ENCODE measurements around the gene SALL1.

The SALL1 gene

GRCh38 chr16:51156807-51157200 lies 5.7 kb upstream of the SALL1 start:
- DNase-seq (ENCODE audit: low spot score), result no peak

GRCh38 chr16:51155820-51156806 lies 5.0 kb upstream of the SALL1 start:
- DNase-seq (ENCODE audit: low spot score), result peak; percentile 35

GRCh38 chr16:51155199-51155607 lies 4.1 kb upstream of the SALL1 start:
- DNase-seq (ENCODE audit: low spot score), result peak; percentile 39

DNA sequence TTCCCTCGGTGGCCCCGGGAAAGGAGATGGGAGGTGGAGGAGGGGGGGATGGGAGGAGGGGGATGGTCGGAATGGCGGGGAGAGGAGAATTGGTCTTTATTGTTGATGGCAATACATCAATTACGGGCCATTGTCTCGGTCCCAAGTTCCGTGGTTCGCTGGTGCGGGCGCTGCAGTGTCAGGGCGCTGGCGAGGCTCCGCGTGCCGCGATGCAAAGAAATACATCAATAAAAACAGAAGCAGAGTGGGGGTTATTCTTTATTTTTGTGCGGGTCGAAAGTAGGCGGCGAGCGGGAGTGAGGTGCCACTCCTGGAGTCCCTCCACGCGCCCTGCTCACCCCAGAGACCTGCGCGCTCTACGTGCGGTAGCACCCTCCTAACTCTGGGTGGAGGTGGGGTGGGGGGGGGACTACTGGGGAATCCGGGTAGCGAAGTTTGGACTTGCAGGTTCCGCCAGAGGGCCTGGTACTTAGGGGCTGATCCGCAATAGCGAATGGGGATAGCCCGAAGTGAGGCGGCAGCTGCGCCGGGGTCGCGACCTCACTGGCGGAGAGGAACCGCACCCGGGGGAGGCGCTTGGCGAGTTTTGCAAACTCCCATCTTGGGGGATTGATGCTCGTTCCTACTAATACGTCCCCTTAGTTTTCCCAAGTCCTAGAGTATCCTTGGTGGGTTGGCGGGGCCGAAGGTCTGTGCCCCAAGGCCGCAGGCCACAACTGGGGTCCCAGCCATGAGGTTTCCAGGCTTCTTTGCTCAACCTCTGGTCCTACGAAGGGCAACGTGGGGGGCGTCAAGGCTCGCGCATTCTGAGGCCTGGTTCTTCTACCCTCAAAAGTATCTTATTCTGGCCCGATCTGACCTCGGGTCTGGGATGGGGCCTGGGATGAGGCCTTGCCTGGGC lies 3.5 kb upstream of the SALL1 start:
- no peak for DNase-seq (ENCODE audit: low spot score)

DNA sequence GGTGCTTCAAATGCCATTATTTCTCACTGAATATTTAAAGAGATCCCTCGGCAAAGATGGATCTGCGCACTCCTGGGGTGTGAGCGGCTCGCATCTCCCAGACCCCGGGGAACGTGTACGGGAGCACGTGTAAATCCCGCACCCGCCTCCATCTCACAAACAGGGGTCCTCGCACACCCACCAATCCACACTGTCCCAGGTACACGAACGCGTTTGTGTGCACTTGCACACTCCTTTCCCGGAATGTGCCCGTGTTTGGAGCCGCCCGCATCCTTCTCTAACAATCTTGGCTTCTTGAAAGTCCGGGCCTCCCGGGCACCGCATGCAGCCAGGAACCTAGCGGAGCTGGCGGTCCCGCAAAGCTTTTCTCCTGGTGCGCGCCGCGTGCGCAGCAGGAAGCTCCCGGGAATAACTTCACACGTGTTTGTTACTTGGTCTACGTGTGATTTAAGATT lies 2.5 kb upstream of the SALL1 start:
- no peak for DNase-seq (ENCODE audit: low spot score)

DNA sequence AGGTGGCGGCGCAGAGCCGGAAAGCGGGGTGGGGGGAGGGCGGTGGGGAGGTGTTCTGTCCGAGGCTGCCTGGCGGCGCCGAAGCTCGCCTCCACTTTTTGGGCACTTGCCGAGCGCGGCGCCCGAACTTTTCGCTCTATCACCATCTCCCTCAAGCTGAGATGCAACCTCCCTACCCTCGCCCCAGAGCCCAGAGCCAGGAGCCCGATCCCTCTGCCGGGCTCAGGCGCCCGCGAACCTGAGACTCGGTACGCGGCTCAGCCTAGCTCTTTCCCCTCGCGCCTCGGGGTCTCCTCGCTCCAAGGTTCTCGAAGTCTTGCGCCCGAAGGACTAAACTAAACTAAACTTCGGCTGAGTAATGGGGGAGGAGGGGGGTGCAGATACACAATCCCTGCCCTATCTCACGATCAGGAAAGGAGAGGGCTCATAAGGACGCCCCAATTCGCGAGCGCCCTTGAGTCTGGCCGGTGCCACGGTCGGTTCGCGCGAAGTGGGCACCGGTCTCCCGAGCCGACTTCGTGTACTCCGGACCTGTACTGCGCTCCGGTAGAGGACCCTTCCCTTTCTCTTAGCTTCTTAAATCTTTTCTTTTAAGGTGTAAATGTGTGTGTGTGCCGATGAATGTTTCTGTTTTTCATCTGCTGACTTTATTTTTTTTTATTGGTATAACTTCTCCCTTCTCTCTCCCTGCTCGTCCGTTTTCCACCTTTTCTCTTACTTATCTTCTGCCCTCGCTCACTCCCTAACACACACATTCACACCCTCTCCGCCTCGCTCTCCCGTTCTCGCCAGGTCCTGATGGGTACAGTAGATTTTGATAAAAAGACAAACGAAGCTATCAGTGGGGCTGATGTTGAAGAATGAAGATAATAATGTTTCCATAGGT lies 1.9 kb upstream of the SALL1 start:
- peak; percentile 69 for DNase-seq (ENCODE audit: low spot score)

DNA sequence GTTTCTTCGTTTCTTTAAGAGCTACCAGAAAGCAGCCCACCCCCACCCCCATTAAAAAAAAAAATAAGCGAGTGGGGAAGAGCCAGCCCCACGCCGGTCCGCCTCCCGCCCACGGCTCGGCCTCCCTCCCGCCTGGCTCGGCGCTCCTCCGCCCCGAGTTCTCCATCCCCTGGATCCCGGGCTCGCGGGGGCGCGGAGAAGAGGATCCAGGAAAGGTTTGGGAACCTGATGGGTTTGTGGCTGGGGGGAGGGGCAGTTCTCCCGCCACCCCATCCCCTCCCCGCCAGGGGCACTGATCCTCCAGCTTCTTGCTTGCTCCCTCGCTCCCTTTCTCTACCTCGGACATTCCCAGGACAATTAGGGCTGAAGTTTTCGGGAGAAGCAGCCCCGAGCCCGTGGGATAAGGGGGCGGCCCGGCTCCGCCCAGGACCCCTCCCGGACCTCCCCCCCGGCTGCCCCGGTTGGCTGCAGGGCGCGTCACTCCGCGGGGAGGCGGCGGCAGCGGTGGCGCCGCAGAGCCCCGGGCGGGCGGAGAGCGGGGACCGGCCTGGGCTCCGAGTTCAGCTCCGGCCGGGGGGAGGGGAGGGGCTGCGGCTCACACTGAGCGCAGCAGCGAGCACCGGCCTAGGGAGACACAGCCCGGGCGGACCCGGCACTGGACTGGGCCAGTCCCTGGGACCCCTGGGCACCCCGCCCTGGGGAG lies 1.0 kb upstream of the SALL1 start:
- peak; percentile 98 for DNase-seq (ENCODE audit: low spot score)

DNA sequence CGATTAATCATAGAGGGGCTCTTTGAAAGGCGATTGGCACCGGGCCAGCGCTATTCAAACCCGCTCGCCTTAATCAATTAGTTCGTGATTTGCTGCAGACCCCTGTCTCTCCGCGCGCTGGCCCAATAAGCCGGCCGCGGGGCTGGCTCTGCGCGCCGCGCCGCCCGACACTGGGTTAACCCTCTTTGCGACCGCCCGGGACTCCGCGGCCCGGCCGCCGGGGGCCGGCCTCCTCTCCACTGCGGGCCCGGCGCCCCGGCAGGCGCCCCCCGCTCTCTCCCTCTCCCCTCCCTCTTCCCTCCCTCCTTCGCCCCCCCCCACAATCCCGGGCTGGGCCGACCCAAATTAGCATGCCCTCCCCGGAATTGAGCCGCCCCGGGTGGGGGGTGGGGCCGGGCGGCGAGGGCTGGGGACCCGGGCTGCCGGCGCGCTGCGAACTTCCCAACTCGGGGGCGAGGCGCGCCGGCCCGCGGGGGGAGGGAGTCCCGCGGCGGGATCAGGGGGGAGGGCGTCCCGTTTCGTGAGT lies 428 bp upstream of the SALL1 start:
- peak; percentile 88 for DNase-seq (ENCODE audit: low spot score)

DNA sequence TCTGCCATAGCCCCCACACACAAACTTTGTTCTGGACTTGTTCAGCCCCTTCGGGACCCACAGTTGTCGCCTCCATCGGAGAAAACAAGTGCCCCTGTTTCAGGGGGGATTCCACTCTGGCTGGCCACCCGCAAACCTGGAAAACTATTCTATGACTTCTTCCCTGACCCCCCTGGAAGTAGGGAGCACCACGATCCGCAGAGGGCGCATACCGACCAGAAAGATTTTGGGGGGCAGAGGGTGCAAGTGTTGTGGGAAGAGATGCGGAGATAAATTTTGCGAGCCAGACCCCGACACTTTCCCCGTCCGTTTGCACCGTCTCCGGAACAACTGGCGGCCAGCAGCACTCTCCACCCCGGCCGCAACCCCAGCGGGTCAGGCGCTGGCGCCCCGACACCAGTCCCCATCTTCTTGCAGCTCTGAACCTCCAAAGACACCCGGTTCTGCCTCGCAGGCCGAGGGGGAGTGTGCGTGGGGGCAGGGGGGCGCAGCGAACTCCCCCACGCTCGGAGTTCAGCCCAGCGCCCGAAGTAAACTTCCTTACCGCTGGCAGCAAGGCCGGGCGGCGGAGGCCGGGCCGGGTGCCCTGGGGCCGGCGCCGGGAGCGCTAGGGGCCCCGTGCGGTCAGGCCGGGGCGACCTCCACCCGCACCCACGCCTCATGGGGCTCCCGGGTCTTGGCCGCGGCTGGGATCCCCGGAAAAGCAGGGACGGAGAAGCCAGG lies 744 bp downstream of the SALL1 start:
- DNase-seq (ENCODE audit: low spot score), result peak; percentile 57

- no peak for DNase-seq (ENCODE audit: low spot score)
These were observed 1.3 kb downstream of the SALL1 start for GRCh38 chr16:51149721-51150164.

DNA sequence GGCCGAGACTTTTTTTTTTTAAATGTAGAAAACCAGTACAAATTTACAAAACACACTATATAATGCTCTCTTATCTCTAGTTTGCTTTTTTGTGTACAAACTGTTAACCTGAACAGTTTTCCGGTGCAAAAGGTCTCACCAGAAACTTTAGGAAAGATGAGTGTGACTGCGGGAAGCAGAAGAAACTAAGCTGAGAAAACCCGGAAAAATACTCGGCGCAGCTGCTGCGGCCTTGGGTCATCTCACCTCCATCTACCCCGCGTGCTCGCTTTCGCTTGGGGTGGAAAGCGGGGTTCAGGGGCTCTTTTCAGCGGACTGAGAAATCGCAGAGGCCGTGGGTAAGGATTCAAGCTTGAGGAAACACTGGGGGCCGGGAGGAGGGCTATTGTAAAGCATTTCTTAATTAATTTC lies 1.8 kb downstream of the SALL1 start:
- DNase-seq (ENCODE audit: low spot score), result no peak

- DNase-seq (ENCODE audit: low spot score), result no peak
These were observed 2.3 kb downstream of the SALL1 start for GRCh38 chr16:51148678-51149228.

DNA sequence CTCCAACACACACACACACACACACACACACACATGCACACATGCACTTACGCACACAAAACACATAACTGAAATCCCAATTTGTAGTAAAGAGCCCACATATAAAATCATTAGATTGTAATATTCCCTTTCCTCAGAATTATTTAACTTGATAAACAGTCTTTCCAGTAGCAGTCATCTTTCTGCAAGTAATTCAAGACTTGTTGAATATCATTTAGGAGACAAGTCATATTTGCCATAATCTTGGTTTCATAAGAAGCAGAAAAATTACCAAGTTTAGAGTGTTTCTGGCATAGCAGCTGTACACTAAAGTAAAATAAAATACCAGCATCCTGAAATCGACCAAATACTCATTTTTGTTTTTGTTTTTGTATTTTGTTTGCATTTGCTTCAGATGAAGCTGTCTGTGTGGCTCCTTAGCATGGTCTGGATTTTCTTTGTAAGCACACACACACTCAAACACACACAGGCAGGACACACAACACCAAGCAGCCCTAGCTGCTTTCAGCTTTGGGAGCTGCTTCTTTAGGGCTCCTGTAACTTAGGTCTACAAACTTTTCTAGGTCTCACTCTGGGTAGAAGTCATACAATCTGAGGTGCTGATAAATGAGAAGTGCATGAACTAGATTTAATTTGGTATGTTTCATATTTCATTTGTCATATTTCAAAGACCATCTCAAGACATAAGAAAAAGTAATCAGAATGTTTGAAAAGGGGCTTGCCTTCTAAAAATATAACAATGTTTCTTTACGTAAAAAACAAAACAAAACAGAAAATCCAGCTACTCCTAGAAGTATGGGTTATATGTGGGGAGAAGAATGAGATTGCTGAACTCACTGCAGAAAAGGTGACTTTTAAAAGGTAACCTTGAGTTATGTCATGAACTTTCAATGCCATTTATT lies 3.0 kb downstream of the SALL1 start:
- DNase-seq (ENCODE audit: low spot score), result no peak

DNA sequence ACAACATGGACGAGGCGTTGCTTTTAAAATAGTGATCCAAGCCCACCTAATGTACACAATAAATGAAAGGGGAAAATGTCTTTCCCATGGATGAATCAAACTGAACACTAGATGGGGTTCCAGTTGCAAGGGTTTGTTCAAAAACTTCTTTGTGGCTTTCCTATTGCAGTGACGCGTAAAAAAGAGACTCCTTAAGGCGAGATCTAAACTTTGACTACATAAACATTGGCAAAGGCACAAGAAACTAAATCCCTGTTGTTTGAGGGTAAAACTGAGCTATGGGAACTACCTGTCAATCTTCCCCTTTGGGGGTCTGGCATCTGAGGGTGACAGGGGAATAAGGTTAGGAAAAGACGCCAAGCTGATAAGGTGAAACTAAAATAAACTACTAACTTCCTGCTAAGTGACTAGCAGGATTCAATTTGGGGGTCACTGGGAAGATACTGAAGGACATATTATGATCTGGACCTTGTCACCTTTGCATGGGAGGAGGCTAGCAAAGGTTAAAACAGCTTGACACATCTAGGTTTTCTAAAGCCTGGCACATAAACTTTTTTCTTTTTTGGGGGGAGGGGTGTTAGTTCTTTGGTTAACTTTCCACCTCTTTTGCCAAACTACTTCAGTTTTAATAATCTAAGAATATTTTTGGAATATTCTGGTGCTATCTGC lies 4.7 kb downstream of the SALL1 start:
- DNase-seq (ENCODE audit: low spot score), result peak; percentile 53

DNA sequence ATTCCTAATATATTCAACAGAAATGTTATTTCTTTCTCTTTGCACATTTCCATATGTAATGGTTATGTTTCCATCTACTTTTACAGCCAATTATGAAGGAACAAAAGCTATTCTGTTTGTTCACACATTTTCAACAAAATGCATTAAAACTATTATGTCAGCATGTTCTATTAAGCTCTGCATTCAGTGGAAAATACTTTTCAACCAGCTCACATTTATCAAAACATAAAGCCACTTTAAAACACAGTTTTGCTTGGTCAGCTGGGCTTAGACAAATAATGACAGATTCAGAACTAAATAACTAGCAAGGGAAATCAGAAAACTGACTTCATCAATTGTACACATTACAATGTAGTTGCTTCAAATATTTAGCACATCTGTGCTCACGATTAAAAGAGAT lies 6.9 kb downstream of the SALL1 start:
- no peak for DNase-seq (ENCODE audit: low spot score)

- no peak for DNase-seq (ENCODE audit: low spot score)
These were observed 7.7 kb downstream of the SALL1 start for GRCh38 chr16:51143196-51143977.

GRCh38 chr16:51141541-51141940 lies 9.5 kb downstream of the SALL1 start:
- no peak for DNase-seq (ENCODE audit: low spot score)
